Heart left ventricle (tissue), 13 donors: ENCODE measurements around the gene OMG.

Source experiments
- CTCF ChIP-seq, 12 donors: fragments of 200-600 bp; sonication (generic) in 4 of 12; IDR thresholded peaks; one replicate each; pipeline versions ENCODE4 v1.5.0 to v1.8.0; 2018 to 2022; ENCODE audit warnings: antibody characterized with exemption in 12 of 12, mild to moderate bottlenecking in 5 of 12
- POLR2A ChIP-seq, 2 donors: fragments of 450-650 bp; IDR thresholded peaks; one replicate each; pipeline ENCODE4 v1.6.1; 2017; ENCODE audit warnings: antibody characterized with exemption in 2 of 2, mild to moderate bottlenecking in 2 of 2, moderate library complexity in 2 of 2
- donor health status: ischemic (EF 13 %, LVEDD 7.1; RV severe dilation, severe dysfunction).
- donor health status: DM: no; HTN: yes; CAD: no.
- donor health status: DM: no; HTN: no; CAD: no.
- donor health status: ischemic (EF 25% LVEDD 6.9; RV normal size, moderate dysfunction).
- donor health status: ischemic (EF 25% LVEDD 5.7; RV mildly dilated, moderate dysfunction).
- donor health status: ischemic (EF 35%, LVEDD 5.7; RV mildly dilated, moderate dysfunction).
- donor health status: nonischemic (EF 11% LVEDD 7.7; RV severe dilation, severe dysfunction).
- donor health status: DM: yes; HTN: yes; CAD: no.
- donor health status: PGD.
- donor health status: ischemic (EF 29% LVEDD 5.4; RV normal size, mild dysfunction).
- donor health status: nonischemic (EF 23%, LVEDD 6.1; RV moderate dilation, normal function).

DNA sequence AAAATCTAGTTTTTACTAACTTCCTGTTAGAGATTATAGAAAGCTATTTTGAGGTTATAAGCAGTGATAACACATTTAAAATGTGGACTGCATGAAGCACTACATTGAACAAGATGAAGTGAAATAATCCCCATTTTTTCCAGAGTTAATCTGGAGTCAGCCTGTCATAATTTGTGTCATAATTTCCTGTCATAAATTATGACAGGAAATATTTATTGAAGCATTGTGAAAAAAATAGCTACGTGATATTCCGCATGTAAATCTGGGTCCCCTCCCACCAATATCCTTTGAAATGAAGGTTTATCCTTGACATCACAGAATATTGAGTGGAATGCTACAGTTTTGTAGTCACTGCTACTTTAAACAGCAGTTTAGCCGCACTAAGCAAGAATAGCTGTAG is 40.1 kb downstream of the OMG start:
- TF ChIP-seq CTCF (IDR thresholded peaks at IDR 0.05) (no peak), POLR2A (IDR thresholded peaks at IDR 0.05) (no peak)
